Measurements from ENCODE around the gene BCKDHA.
A peak's percentile ranks its signal among the peaks of the same experiment; 100 is the strongest.

BCKDHA gene

GRCh38 chr19:41397086-41398049 is at the start of gene BCKDHA, which contains the start of gene EXOSC5:
Gene BCKDHA, plus strand, starts transcription at chr19:41397818. Its CDS starts 10 bp downstream, at chr19:41397828.
Gene EXOSC5, minus strand, starts transcription at chr19:41397359. Its CDS starts 31 bp downstream, at chr19:41397328.
- Histone ChIP-seq H3K4me3 (ENCODE audit: low read length) (peak within 1 kb of the TSS; percentile 96), H3K36me3 (ENCODE audit: control insufficient read depth, insufficient read depth, low read length, severe bottlenecking) (peaks cover 6% of the 10 kb centered on the region), H3K9ac (ENCODE audit: low read length) (peak within 1 kb of the TSS; percentile 97), H3K9me3 (ENCODE audit: control insufficient read depth, low read length) (no peaks in the 10 kb centered on the region), H3K4me1 (ENCODE audit: control insufficient read depth, insufficient read depth, low read length) (peaks cover 14% of the 10 kb centered on the region), H3K27me3 (replicated peaks; ENCODE audit: control insufficient read depth, insufficient read depth, low read length) (no peaks in the 10 kb centered on the region)
- DNase-seq (ENCODE audit: low read depth) = peak; percentile 100

- Histone ChIP-seq H3K9me3 (ENCODE audit: control insufficient read depth, low read length) (no peaks in the 10 kb centered on the region), H3K27me3 (replicated peaks; ENCODE audit: control insufficient read depth, insufficient read depth, low read length) (no peaks in the 10 kb centered on the region), H3K4me3 (ENCODE audit: low read length) (peak overlapping the region; percentile 91), H3K9ac (ENCODE audit: low read length) (peak overlapping the region; percentile 87), H3K4me1 (ENCODE audit: control insufficient read depth, insufficient read depth, low read length) (peaks cover 14% of the 10 kb centered on the region), H3K36me3 (ENCODE audit: control insufficient read depth, insufficient read depth, low read length, severe bottlenecking) (no peaks in the 10 kb centered on the region)
- peak; percentile 32 for DNase-seq (ENCODE audit: low read depth)
These were observed 46.8 kb upstream of the BCKDHA start for GRCh38 chr19:41350735-41351338.

DNA sequence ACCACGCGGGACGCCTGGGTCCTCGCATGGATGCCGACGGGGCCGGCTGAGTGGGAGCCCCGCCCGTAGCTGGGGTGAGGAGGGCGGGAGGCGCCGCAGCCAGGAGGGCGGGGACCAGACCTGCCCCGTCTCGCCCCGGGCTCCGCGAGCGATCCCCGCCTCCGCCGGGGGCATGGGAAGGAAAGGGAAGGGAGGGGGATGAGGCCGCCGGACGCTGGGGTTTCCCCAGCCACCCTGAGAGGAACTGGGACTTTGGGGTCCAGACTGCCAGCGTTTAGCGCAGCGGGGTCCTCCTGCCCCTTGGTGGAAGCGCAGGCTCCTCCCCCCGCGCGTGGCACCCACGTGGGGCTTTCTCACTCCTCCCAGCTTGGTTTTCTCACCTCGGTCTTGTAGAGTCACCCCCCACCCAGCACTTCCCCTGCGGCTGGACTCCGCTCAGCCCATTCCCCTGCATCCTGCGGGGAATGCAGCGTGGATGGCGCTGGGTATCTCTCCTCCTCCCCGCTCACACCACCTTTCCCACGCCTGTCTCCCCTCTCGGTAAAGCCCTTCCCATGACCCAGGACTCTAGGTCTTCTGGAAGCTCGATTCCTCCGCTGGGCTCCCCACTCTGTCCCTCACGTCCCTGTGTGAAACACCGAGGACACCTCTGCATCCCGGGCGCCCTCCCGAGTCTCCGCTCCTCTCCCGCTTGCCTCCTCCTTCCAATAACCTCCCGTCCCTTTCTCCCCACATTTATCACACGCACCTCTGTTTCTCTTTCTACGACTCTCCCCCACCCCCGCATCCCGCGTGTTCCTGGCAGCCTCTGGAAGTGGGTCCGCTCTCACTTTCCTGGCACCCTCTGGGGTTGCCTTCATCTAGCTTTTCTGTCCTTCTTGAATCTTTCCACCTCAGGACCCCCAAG is 46.0 kb upstream of the BCKDHA start:
- DNase-seq (ENCODE audit: low read depth) = peak; percentile 79
- peak overlapping the region; percentile 87 for H3K9ac ChIP-seq (ENCODE audit: low read length)
- H3K4me1 ChIP-seq (ENCODE audit: control insufficient read depth, insufficient read depth, low read length) = peaks cover 14% of the 10 kb centered on the region
- H3K36me3 ChIP-seq (ENCODE audit: control insufficient read depth, insufficient read depth, low read length, severe bottlenecking) = no peaks in the 10 kb centered on the region
- H3K27me3 ChIP-seq (replicated peaks; ENCODE audit: control insufficient read depth, insufficient read depth, low read length) = no peaks in the 10 kb centered on the region
- no peaks in the 10 kb centered on the region for H3K9me3 ChIP-seq (ENCODE audit: control insufficient read depth, low read length)
- peak overlapping the region; percentile 91 for H3K4me3 ChIP-seq (ENCODE audit: low read length)

DNA sequence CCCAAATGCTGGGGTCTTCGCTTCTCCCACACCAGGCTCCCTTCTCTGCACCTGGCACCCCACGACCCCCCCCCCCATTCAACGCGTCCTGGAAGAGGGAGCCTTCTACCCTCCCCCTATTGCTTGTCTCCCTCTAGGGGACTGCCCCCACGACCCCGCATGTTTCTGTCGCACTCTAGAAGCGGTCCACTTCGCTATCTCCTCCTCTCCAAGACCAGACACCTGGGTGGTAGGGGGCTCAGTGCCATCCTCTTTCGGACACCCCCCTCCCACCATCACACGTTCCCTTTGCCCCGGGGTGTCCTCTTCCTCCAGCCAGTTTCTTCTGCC is 45.4 kb upstream of the BCKDHA start:
- H3K4me1 ChIP-seq (ENCODE audit: control insufficient read depth, insufficient read depth, low read length) = peaks cover 14% of the 10 kb centered on the region
- no peak for DNase-seq (ENCODE audit: low read depth)
- H3K9ac ChIP-seq (ENCODE audit: low read length) = peak overlapping the region; percentile 87
- peak overlapping the region; percentile 91 for H3K4me3 ChIP-seq (ENCODE audit: low read length)
- no peaks in the 10 kb centered on the region for H3K36me3 ChIP-seq (ENCODE audit: control insufficient read depth, insufficient read depth, low read length, severe bottlenecking)
- no peaks in the 10 kb centered on the region for H3K27me3 ChIP-seq (replicated peaks; ENCODE audit: control insufficient read depth, insufficient read depth, low read length)
- H3K9me3 ChIP-seq (ENCODE audit: control insufficient read depth, low read length) = no peaks in the 10 kb centered on the region

- peak; percentile 79 for DNase-seq (ENCODE audit: low read depth)
- Histone ChIP-seq H3K4me3 (ENCODE audit: low read length) (peak overlapping the region; percentile 91), H3K36me3 (ENCODE audit: control insufficient read depth, insufficient read depth, low read length, severe bottlenecking) (no peaks in the 10 kb centered on the region), H3K9me3 (ENCODE audit: control insufficient read depth, low read length) (no peaks in the 10 kb centered on the region), H3K27me3 (replicated peaks; ENCODE audit: control insufficient read depth, insufficient read depth, low read length) (no peaks in the 10 kb centered on the region), H3K9ac (ENCODE audit: low read length) (peak overlapping the region; percentile 87), H3K4me1 (ENCODE audit: control insufficient read depth, insufficient read depth, low read length) (peaks cover 14% of the 10 kb centered on the region)
These were observed 44.8 kb upstream of the BCKDHA start for GRCh38 chr19:41352609-41353465.

DNA sequence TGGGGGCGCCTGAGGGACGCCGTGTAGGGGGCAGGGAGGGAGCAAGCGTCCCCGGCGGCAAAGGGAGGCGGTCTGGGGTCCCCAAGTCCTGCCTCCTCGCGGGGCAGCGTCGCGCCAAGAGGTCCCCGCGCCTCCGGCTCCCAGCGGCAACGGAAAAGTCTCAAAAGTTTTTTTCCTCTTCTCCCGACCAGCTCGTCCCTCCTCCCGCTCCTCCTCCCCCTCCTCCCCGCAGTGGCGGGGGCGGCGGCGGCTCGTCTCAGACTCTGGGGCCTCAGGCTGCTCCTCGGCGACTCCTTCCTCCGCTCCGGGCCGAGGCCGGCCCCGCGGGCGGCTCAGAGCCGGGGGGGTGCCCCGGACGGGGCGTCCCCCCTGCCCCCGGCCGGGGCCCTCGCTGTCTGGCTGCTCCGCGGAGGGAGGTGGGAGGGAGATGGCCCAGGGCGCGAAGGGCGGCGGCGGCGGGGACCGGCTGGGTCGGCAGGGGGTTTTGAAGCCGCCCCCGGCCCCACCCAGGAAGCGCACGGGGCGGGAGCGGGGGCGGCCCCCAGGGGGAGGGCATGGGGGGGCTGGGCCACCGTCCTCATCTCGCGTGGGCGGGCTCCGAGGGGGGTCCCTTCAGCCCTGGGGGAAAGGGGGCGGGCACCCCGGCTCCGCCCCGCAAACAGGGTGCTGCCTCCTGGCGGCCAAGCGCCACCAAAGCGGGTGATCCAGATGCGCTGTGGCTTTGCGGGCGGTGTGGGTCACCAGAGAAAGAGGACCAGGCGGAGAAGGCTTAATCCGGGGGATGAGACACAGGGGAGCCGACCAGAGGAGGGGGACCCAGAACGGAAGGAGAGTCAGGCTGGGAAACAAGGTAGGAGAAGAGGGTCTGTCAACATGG is 43.9 kb upstream of the BCKDHA start, which contains the start of gene TGFB1:
Gene TGFB1, minus strand, starts transcription at position 457 of the 877 bp plus-strand sequence. CDS start 878 bp downstream, outside the sequence.
- H3K9me3 ChIP-seq (ENCODE audit: control insufficient read depth, low read length) = no peaks in the 10 kb centered on the region
- H3K4me1 ChIP-seq (ENCODE audit: control insufficient read depth, insufficient read depth, low read length) = peaks cover 14% of the 10 kb centered on the region
- DNase-seq (ENCODE audit: low read depth) = peak; percentile 96

DNA sequence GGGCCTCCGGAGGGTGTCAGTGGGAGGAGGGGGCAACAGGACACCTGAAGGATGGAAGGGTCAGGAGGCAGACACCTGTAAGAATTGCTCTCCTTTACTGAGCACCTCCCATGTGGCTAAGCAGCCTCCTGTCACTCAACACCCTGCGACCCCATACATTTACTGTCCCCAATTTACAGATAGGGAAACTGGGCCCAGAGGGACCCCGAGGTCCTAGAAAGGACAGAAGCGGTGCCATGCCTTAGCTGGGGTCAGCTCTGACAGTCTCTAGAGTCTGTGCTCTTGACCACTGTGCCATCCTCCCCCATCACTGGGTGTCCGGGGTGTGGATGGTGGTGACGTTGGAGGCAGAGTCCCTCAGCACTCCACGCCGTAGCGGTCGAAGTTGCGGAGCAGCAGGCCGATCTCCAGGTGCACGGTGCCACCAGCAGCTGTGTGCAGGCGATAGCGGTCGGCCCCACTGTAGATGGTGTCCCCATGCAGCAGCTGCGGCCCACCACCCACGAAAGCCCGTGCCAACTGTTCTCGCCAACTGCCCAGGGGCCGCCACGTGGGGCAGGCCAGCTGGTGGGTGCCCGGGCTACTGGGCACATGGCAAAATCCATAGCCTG is 43.2 kb upstream of the BCKDHA start:
- no peak for DNase-seq (ENCODE audit: low read depth)
- H3K27me3 ChIP-seq (replicated peaks; ENCODE audit: control insufficient read depth, insufficient read depth, low read length) = no peaks in the 10 kb centered on the region
- H3K9me3 ChIP-seq (ENCODE audit: control insufficient read depth, low read length) = no peaks in the 10 kb centered on the region
- no peaks in the 10 kb centered on the region for H3K36me3 ChIP-seq (ENCODE audit: control insufficient read depth, insufficient read depth, low read length, severe bottlenecking)
- peaks cover 14% of the 10 kb centered on the region for H3K4me1 ChIP-seq (ENCODE audit: control insufficient read depth, insufficient read depth, low read length)
- H3K9ac ChIP-seq (ENCODE audit: low read length) = peak overlapping the region; percentile 67
- peak overlapping the region; percentile 72 for H3K4me3 ChIP-seq (ENCODE audit: low read length)

More for the DNA sequence above, 43.9 kb upstream of the BCKDHA start, which contains the start of gene TGFB1:
- Histone ChIP-seq H3K4me3 (ENCODE audit: low read length) (peak within 1 kb of the TSS; percentile 91), H3K9ac (ENCODE audit: low read length) (peak within 1 kb of the TSS; percentile 87), H3K36me3 (ENCODE audit: control insufficient read depth, insufficient read depth, low read length, severe bottlenecking) (no peaks in the 10 kb centered on the region), H3K27me3 (replicated peaks; ENCODE audit: control insufficient read depth, insufficient read depth, low read length) (no peaks in the 10 kb centered on the region)

DNA sequence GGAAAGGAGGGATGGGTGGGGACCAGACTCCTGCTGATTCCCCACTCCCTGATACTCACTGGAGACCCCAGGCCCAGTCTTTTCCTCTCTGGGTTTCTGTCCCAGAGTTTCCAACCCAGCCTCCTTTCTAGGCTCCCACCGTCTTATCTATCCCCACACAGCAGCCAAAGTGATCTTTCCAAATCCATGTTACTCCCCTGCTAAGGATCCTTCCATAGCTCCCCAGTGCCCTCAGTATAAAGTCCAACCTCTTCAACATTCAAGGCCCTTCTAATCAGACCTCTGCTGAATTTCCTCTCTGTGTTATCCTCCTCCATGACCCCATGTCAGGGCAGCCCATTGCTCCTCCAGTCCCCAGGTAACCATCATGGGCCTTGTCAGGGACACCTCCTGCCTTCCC is 42.6 kb upstream of the BCKDHA start:
- DNase-seq (ENCODE audit: low read depth) = no peak
- H3K36me3 ChIP-seq (ENCODE audit: control insufficient read depth, insufficient read depth, low read length, severe bottlenecking) = no peaks in the 10 kb centered on the region
- no peaks in the 10 kb centered on the region for H3K27me3 ChIP-seq (replicated peaks; ENCODE audit: control insufficient read depth, insufficient read depth, low read length)
- H3K4me3 ChIP-seq (ENCODE audit: low read length) = no peak overlapping the region
- H3K4me1 ChIP-seq (ENCODE audit: control insufficient read depth, insufficient read depth, low read length) = peaks cover 14% of the 10 kb centered on the region
- H3K9me3 ChIP-seq (ENCODE audit: control insufficient read depth, low read length) = no peaks in the 10 kb centered on the region
- H3K9ac ChIP-seq (ENCODE audit: low read length) = no peak overlapping the region

GRCh38 chr19:41355802-41356201 is 41.8 kb upstream of the BCKDHA start:
- Histone ChIP-seq H3K9me3 (ENCODE audit: control insufficient read depth, low read length) (no peaks in the 10 kb centered on the region), H3K4me3 (ENCODE audit: low read length) (no peak overlapping the region), H3K27me3 (replicated peaks; ENCODE audit: control insufficient read depth, insufficient read depth, low read length) (no peaks in the 10 kb centered on the region), H3K9ac (ENCODE audit: low read length) (no peak overlapping the region), H3K4me1 (ENCODE audit: control insufficient read depth, insufficient read depth, low read length) (peaks cover 9% of the 10 kb centered on the region), H3K36me3 (ENCODE audit: control insufficient read depth, insufficient read depth, low read length, severe bottlenecking) (no peaks in the 10 kb centered on the region)
- no peak for DNase-seq (ENCODE audit: low read depth)
